ENCODE results near the gene CACNB2.

Gene CACNB2

GRCh38 chr10:18350340-18350739, 210.1 kb downstream of the CACNB2 start:
- no peak for DNase-seq

- DNase-seq = no peak
Observed at GRCh38 chr10:18351421-18351820, 211.2 kb downstream of the CACNB2 start.

GRCh38 chr10:18352175-18352574, 212.0 kb downstream of the CACNB2 start:
- DNase-seq = no peak

- no peak for DNase-seq
Observed at GRCh38 chr10:18359812-18360211, 219.6 kb downstream of the CACNB2 start.

- no peak for DNase-seq
Observed at GRCh38 chr10:18362892-18363291, 222.7 kb downstream of the CACNB2 start.

- DNase-seq = no peak
Observed at GRCh38 chr10:18364987-18365775, 225.0 kb downstream of the CACNB2 start.

- no peak for DNase-seq
Observed at GRCh38 chr10:18367840-18368239, 227.6 kb downstream of the CACNB2 start.

- DNase-seq = no peak
Observed at GRCh38 chr10:18368273-18368672, 228.0 kb downstream of the CACNB2 start.

GRCh38 chr10:18368682-18369081, 228.5 kb downstream of the CACNB2 start:
- no peak for DNase-seq

GRCh38 chr10:18369859-18370473, 229.7 kb downstream of the CACNB2 start:
- DNase-seq = no peak

GRCh38 chr10:18376650-18377049, 236.4 kb downstream of the CACNB2 start:
- DNase-seq = no peak

GRCh38 chr10:18377898-18378297, 237.7 kb downstream of the CACNB2 start:
- DNase-seq = no peak

GRCh38 chr10:18378766-18379165, 238.5 kb downstream of the CACNB2 start:
- no peak for DNase-seq

- DNase-seq = no peak
Observed at GRCh38 chr10:18381679-18382078, 241.5 kb downstream of the CACNB2 start.

GRCh38 chr10:18397906-18398305, 257.7 kb downstream of the CACNB2 start:
- no peak for DNase-seq

- no peak for DNase-seq
Observed at GRCh38 chr10:18399158-18399557, 258.9 kb downstream of the CACNB2 start.

- no peak for DNase-seq
Observed at GRCh38 chr10:18400201-18400905, 260.1 kb downstream of the CACNB2 start.

GRCh38 chr10:18400906-18401245, 260.7 kb downstream of the CACNB2 start:
- no peak for DNase-seq

GRCh38 chr10:18401416-18402195, 261.4 kb downstream of the CACNB2 start:
- DNase-seq = no peak

GRCh38 chr10:18402853-18403252, 262.6 kb downstream of the CACNB2 start:
- no peak for DNase-seq

GRCh38 chr10:18404530-18404929, 264.3 kb downstream of the CACNB2 start:
- DNase-seq = no peak

GRCh38 chr10:18406136-18406535, 265.9 kb downstream of the CACNB2 start:
- no peak for DNase-seq
